ENCODE measurements around the gene PRAC2. TPM values are rescaled to one million over a fixed set of nuclear protein-coding genes. Genes with fewer than 3 reads are reported as not detected.
A peak's percentile ranks its signal among the peaks of the same experiment; 100 is the strongest.

The PRAC2 gene
- total and polyA plus RNA-seq, 2 donors (not counting 1 experiment from before 2014, with no cell fraction given): not detected

GRCh38 chr17:48746916-48747444, 24.0 kb downstream of the PRAC2 start:
- TF ChIP-seq CTCF (conservative IDR thresholded peaks at IDR 0.05 in 1 of 2, IDR thresholded peaks at IDR 0.05 in 1 of 2; ENCODE audit: low read depth in 1 of 2, low read length in 2 of 2): no peak
- TF ChIP-seq EZH2 (IDR thresholded peaks at IDR 0.05; ENCODE audit: low read length, missing control alignments): peak; percentile 52
- no peak for DNase-seq (ENCODE audit: low read depth in 2 of 2)
- H3K27me3 ChIP-seq (ENCODE audit: control insufficient read depth, insufficient read depth, low read length): peaks cover 89% of the 10 kb centered on the region

GRCh38 chr17:48747445-48748363, 24.7 kb downstream of the PRAC2 start:
- Histone ChIP-seq H3K27me3 (ENCODE audit: control insufficient read depth, insufficient read depth, low read length) (peaks cover 91% of the 10 kb centered on the region), H3K4me2 (ENCODE audit: extremely low read depth, insufficient read depth, low read length) (no peak overlapping the region), H3K4me3 (replicated peaks in 1 of 4; ENCODE audit: control extremely low read depth in 1 of 4, insufficient read depth in 1 of 4, low read depth in 3 of 4, low read length in 4 of 4) (no peak overlapping the region), H3K27ac (ENCODE audit: insufficient read depth, low read length) (no peak overlapping the region), H3K36me3 (ENCODE audit: control insufficient read depth, insufficient read depth, low read length) (no peaks in the 10 kb centered on the region), H3K9ac (ENCODE audit: insufficient read depth, low read length) (no peak overlapping the region), H3K9me3 (ENCODE audit: control insufficient read depth, insufficient read depth, low read depth, low read length) (no peaks in the 10 kb centered on the region), H4K20me1 (ENCODE audit: control insufficient read depth, extremely low read depth, insufficient read depth, low read length) (no peaks in the 10 kb centered on the region), H2AFZ (ENCODE audit: low read length) (no peak overlapping the region), H3K4me1 (ENCODE audit: control insufficient read depth, extremely low read depth, insufficient read depth, low read length) (no peaks in the 10 kb centered on the region), H3K79me2 (ENCODE audit: control insufficient read depth, insufficient read depth, low read length) (no peaks in the 10 kb centered on the region)
- TF ChIP-seq EZH2 (IDR thresholded peaks at IDR 0.05; ENCODE audit: low read length, missing control alignments) (peak; percentile 83), CTCF (conservative IDR thresholded peaks at IDR 0.05 in 1 of 2, IDR thresholded peaks at IDR 0.05 in 1 of 2; ENCODE audit: low read depth in 1 of 2, low read length in 2 of 2) (no peak)
- no peak for DNase-seq (ENCODE audit: low read depth in 2 of 2)

More at GRCh38 chr17:48746916-48747444, 24.0 kb downstream of the PRAC2 start:
- Histone ChIP-seq H2AFZ (ENCODE audit: low read length) (no peak overlapping the region), H3K9ac (ENCODE audit: insufficient read depth, low read length) (no peak overlapping the region), H3K36me3 (ENCODE audit: control insufficient read depth, insufficient read depth, low read length) (no peaks in the 10 kb centered on the region), H3K4me2 (ENCODE audit: extremely low read depth, insufficient read depth, low read length) (no peak overlapping the region), H4K20me1 (ENCODE audit: control insufficient read depth, extremely low read depth, insufficient read depth, low read length) (no peaks in the 10 kb centered on the region), H3K9me3 (ENCODE audit: control insufficient read depth, insufficient read depth, low read depth, low read length) (no peaks in the 10 kb centered on the region), H3K27ac (ENCODE audit: insufficient read depth, low read length) (no peak overlapping the region), H3K79me2 (ENCODE audit: control insufficient read depth, insufficient read depth, low read length) (no peaks in the 10 kb centered on the region), H3K4me1 (ENCODE audit: control insufficient read depth, extremely low read depth, insufficient read depth, low read length) (no peaks in the 10 kb centered on the region), H3K4me3 (replicated peaks in 1 of 4; ENCODE audit: control extremely low read depth in 1 of 4, insufficient read depth in 1 of 4, low read depth in 3 of 4, low read length in 4 of 4) (no peak overlapping the region)

- Histone ChIP-seq H3K9me3 (ENCODE audit: control insufficient read depth, insufficient read depth, low read depth, low read length) (no peaks in the 10 kb centered on the region), H3K4me2 (ENCODE audit: extremely low read depth, insufficient read depth, low read length) (no peak overlapping the region), H3K27ac (ENCODE audit: insufficient read depth, low read length) (no peak overlapping the region), H3K36me3 (ENCODE audit: control insufficient read depth, insufficient read depth, low read length) (no peaks in the 10 kb centered on the region), H3K4me3 (replicated peaks in 1 of 4; ENCODE audit: control extremely low read depth in 1 of 4, insufficient read depth in 1 of 4, low read depth in 3 of 4, low read length in 4 of 4) (no peak overlapping the region), H3K9ac (ENCODE audit: insufficient read depth, low read length) (no peak overlapping the region), H2AFZ (ENCODE audit: low read length) (no peak overlapping the region), H3K4me1 (ENCODE audit: control insufficient read depth, extremely low read depth, insufficient read depth, low read length) (peaks cover under 1% of the 10 kb centered on the region), H3K79me2 (ENCODE audit: control insufficient read depth, insufficient read depth, low read length) (no peaks in the 10 kb centered on the region), H4K20me1 (ENCODE audit: control insufficient read depth, extremely low read depth, insufficient read depth, low read length) (no peaks in the 10 kb centered on the region), H3K27me3 (ENCODE audit: control insufficient read depth, insufficient read depth, low read length) (peaks cover 91% of the 10 kb centered on the region)
- DNase-seq (ENCODE audit: low read depth in 2 of 2): peak in 1 of 2 donors; percentile 14
- TF ChIP-seq CTCF (conservative IDR thresholded peaks at IDR 0.05 in 1 of 2, IDR thresholded peaks at IDR 0.05 in 1 of 2; ENCODE audit: low read depth in 1 of 2, low read length in 2 of 2) (no peak), EZH2 (IDR thresholded peaks at IDR 0.05; ENCODE audit: low read length, missing control alignments) (no peak)
These were observed 26.0 kb downstream of the PRAC2 start for GRCh38 chr17:48748718-48749566.

All from fibroblast of lung (primary cell).